Stomach (tissue), 19 donors: ENCODE data around the gene ZFP14. TPM values are rescaled to one million over a fixed set of nuclear protein-coding genes. Genes with fewer than 3 reads are reported as not detected.

Experiments
- DNase-seq, 2 donors: peaks; one replicate each; pipeline versions ENCODE4 v3.0.0 to v3.0.0-alpha.2; 2013 to 2019
- H3K27ac ChIP-seq, 5 donors: fragments of 200-600 bp in 4 of 5; sonication (generic) in 4 of 5; one replicate each; pipeline ENCODE4 v1.5.1; 2013 to 2019; ENCODE audit warnings: mild to moderate bottlenecking in 1 of 5, moderate library complexity in 1 of 5
- H3K27me3 ChIP-seq, 3 donors: fragments of 200-600 bp; sonication (generic); one replicate each; pipeline ENCODE4 v1.5.1; 2017 to 2019; ENCODE audit warnings: mixed run types in 1 of 3
- H3K36me3 ChIP-seq, 4 donors: fragments of 200-600 bp; sonication (generic); 1 replicate in 3 of 4; 2 replicates in 1 of 4; pipeline ENCODE4 v1.5.1; 2016 to 2019
- H3K4me1 ChIP-seq, 4 donors: fragments of 200-600 bp; sonication (generic); one replicate each; pipeline ENCODE4 v1.5.1; 2016 to 2019
- H3K4me3 ChIP-seq, 4 donors: fragments of 200-600 bp; sonication (generic) in 3 of 4; one replicate each; pipeline ENCODE4 v1.5.1; 2016 to 2019; ENCODE audit warnings: mild to moderate bottlenecking in 1 of 4
- H3K9me3 ChIP-seq, 4 donors: fragments of 200-600 bp; sonication (generic); one replicate each; pipeline ENCODE4 v1.5.1; 2016 to 2019
- CTCF ChIP-seq, 7 experiments: fragments of 450-650 bp in 4 of 7; fragments of 200-600 bp in 3 of 7; sonication (generic) in 3 of 7; IDR thresholded peaks; one replicate each; pipeline ENCODE4 v1.5.1; 2016 to 2019; ENCODE audit warnings: antibody characterized with exemption in 7 of 7, control low read depth in 2 of 7, mild to moderate bottlenecking in 1 of 7
- EP300 ChIP-seq: sonication (generic); formaldehyde crosslinking; IDR thresholded peaks from one replicate; pipeline ENCODE4 v1.6.1; 2017; ENCODE audit warnings: antibody characterized with exemption
- POLR2A ChIP-seq, 4 donors: fragments of 450-650 bp; IDR thresholded peaks; one replicate each; pipeline ENCODE4 v1.6.1; 2016; ENCODE audit warnings: antibody characterized with exemption in 4 of 4, control low read depth in 2 of 4, mild to moderate bottlenecking in 1 of 4, moderate library complexity in 1 of 4
- POLR2AphosphoS5 ChIP-seq, 3 donors: sonication (generic); formaldehyde crosslinking; IDR thresholded peaks; one replicate each; pipeline ENCODE4 v1.6.1; 2016; ENCODE audit warnings: antibody characterized with exemption in 3 of 3
- whole genome bisulfite sequencing, 5 donors: extraction: QIAGEN DNeasy Blood & Tissue Kit in 3 of 5; methylation state at CpG; one replicate each; pipeline versions ENCODE4 v1.1.5 to v1.1.7; 2013 to 2018; 5-methylcytosine and 5-hydroxymethylcytosine counted together
- intact Hi-C: fragments of 100-400 bp; cut with DNase I; formaldehyde crosslinking; loops from one replicate; pipeline ENCODE4 v1.15.1; 2023; ENCODE audit warnings: low total_unique reads
- long read RNA-seq, 10 donors: transcript quantifications; one replicate each; lab custom pipeline, GENCODE V29; 2026
- polyA plus RNA-seq, 3 donors: library from polyadenylated mRNA; stranded (reverse); fragments of 200-250 nt; gene quantifications; one replicate each; pipeline ENCODE4 v1.2.3, GENCODE V29; 2013
- total RNA-seq, 5 donors: library from RNA; depleted of rRNA; stranded (reverse); fragments of >200 nt; gene quantifications; one replicate each; pipeline versions ENCODE4 v1.1.0 to v1.2.3, GENCODE V29; 2014 to 2016
- donor health status: healthy with polysubstance abuse.
- donor health status: Bipolar disorder and iron deficiency.
- donor health status: healthy.

The ZFP14 gene
- total RNA-seq (1 to 10 TPM in 4 of 5 donors, under 1 TPM in 1; 0.29 to 9.2 (median 5.9) TPM), polyA plus RNA-seq (1 to 10 TPM in 2 of 3 donors, under 1 TPM in 1; 0.68 to 2.0 (median 1.2) TPM)
- long read RNA-seq, donor 1: 0 reads
- long read RNA-seq, donor 2: 0 reads
- long read RNA-seq, donor 3: 0 reads
- long read RNA-seq, donor 4: 0 reads
- long read RNA-seq, donor 5: 0 reads
- long read RNA-seq, donor 6, full-length matches to known transcripts: 2 of 2 reads
- long read RNA-seq, donor 6, partial matches to known transcripts: 0 of 2 reads
- long read RNA-seq, donor 6, other reads (novel, unspliced or antisense): 0 of 2 reads
- long read RNA-seq, donor 7, full-length matches to known transcripts: 1 of 1 reads
- long read RNA-seq, donor 7, partial matches to known transcripts: 0 of 1 reads
- long read RNA-seq, donor 7, other reads (novel, unspliced or antisense): 0 of 1 reads
- long read RNA-seq, donor 8, full-length matches to known transcripts: 1 of 1 reads
- long read RNA-seq, donor 8, partial matches to known transcripts: 0 of 1 reads
- long read RNA-seq, donor 8, other reads (novel, unspliced or antisense): 0 of 1 reads
- long read RNA-seq, donor 9, full-length matches to known transcripts: 1 of 1 reads
- long read RNA-seq, donor 9, partial matches to known transcripts: 0 of 1 reads
- long read RNA-seq, donor 9, other reads (novel, unspliced or antisense): 0 of 1 reads
- long read RNA-seq, donor 10: 0 reads

GRCh38 chr19:36378625-36379509 lies at the start of gene ZFP14:
TSS of gene ZFP14 (minus strand) at chr19:36379201. CDS start at chr19:36367892, 11,309 bp downstream.
- TF ChIP-seq EP300 (no peak), POLR2A (IDR thresholded peaks at IDR 0.05) (peak in 1 of 4 donors; percentile 35), CTCF (IDR thresholded peaks at IDR 0.05) (peak in 1 of 7 experiments; percentile 7), POLR2AphosphoS5 (IDR thresholded peaks at IDR 0.05) (peak; percentile 83 to 95 (median 85))
- intact Hi-C loops: no loop called here
- peak within 1 kb of the TSS; percentile 64 to 85 (median 66) for H3K4me3 ChIP-seq
- H3K27me3 ChIP-seq: no peaks in the 10 kb centered on the region
- peak; percentile 93 to 98 for DNase-seq
- H3K9me3 ChIP-seq: peaks cover 0 to 16% (median 0%) of the 10 kb centered on the region in 4 donors
- H3K36me3 ChIP-seq: no peaks in the 10 kb centered on the region
- 3 to 8% (median 3%) methylated on average over 42 to 69 of the region's 69 CpGs for WGBS, 5 donors
- peak within 1 kb of the TSS; percentile 78 to 92 (median 89) for H3K27ac ChIP-seq
- H3K4me1 ChIP-seq: peaks cover 9 to 22% (median 15%) of the 10 kb centered on the region in 4 donors

DNA sequence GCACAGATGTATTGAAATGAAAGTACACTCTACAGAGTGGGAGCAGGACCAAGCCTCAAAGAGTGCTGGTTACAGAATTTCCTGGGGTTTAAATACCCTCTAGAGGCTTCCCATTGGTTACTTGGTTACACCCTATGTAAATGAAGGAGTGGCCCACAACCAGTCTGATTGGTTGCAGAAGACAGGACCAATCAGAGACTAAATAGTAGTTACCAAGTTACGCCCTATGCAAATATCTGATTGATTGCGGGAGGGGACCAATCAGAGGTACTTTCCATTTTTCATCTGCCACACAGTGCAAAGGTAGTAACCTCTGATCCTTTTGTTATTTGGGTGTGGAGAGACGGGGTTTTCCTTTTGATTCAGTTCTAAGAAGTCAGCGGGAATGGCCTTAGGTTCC lies 44.9 kb upstream of the ZFP14 start:
- peaks cover 0 to 14% (median 5%) of the 10 kb centered on the region in 4 donors for H3K4me1 ChIP-seq
- no peak for DNase-seq
- peaks cover 4 to 65% (median 29%) of the 10 kb centered on the region in 4 donors for H3K9me3 ChIP-seq
- no peaks in the 10 kb centered on the region for H3K36me3 ChIP-seq
- H3K4me3 ChIP-seq: no peak overlapping the region
- TF ChIP-seq POLR2AphosphoS5 (IDR thresholded peaks at IDR 0.05): no peak
- no peak for TF ChIP-seq CTCF (IDR thresholded peaks at IDR 0.05)
- TF ChIP-seq EP300: no peak
- no peak for TF ChIP-seq POLR2A (IDR thresholded peaks at IDR 0.05)
- intact Hi-C loops: no loop called here
- no peak overlapping the region for H3K27ac ChIP-seq
- H3K27me3 ChIP-seq: peaks cover 0 to 20% (median 8%) of the 10 kb centered on the region in 3 donors
- 79 to 85% (median 81%) methylated on average over 4 of the region's 4 CpGs for WGBS, 5 donors

DNA sequence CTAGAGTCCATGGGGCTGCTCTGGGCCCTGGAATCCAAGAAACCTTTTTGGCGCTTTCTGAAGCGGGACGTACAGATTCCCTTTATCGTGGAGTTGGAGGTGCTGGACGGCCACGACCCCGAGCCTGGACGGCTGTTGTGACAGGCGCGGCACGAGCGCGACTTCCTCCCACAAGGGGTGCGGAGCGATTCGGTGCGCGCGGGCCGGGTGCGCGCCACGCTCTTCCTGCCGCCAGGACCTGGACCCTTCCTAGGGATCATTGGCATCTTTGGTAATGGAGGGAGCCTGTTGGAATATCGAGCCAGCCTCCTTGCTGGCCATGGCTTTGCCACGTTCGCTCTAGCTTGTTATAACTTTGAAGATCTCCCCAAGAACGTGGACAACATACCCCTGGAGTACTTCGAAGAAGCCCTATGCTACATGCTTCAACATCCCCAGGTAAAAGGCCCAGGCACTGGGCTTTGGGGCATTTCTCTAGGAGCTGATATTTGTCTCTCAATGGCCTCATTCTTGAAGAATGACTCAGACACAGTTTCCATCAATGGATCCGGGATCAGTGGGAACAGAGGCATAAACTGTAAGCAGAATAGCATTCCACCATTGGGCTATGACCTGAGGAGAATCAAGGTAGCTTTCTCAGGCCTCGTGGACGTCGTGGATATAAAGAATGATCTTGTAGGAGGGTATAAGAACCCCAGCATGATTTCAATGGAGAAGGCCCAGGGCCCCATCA lies 42.9 kb upstream of the ZFP14 start:
- no peaks in the 10 kb centered on the region for H3K36me3 ChIP-seq
- peak overlapping the region in 3 of 5 donors; percentile 38 to 55 (median 50) for H3K27ac ChIP-seq
- H3K27me3 ChIP-seq: peaks cover 0 to 23% (median 8%) of the 10 kb centered on the region in 3 donors
- no peak for DNase-seq
- H3K4me3 ChIP-seq: peak overlapping the region; percentile 35 to 52 (median 44)
- peaks cover 4 to 69% (median 27%) of the 10 kb centered on the region in 4 donors for H3K9me3 ChIP-seq
- WGBS, 5 donors: 24 to 45% (median 26%) methylated on average over 15 to 33 of the region's 33 CpGs
- intact Hi-C loops: no loop called here
- TF ChIP-seq CTCF (IDR thresholded peaks at IDR 0.05): no peak
- no peak for TF ChIP-seq POLR2AphosphoS5 (IDR thresholded peaks at IDR 0.05)
- TF ChIP-seq EP300: no peak
- TF ChIP-seq POLR2A (IDR thresholded peaks at IDR 0.05): no peak
- H3K4me1 ChIP-seq: peaks cover 9 to 29% (median 20%) of the 10 kb centered on the region in 4 donors
